Measurements from ENCODE around the gene LMBRD2.
"Not testable (repeated sequence)": the region's sequence is repeated elsewhere in the genome, so short reads cannot be mapped to it uniquely, and the experiment has no call there.

- not testable (repeated sequence) for TF ChIP-seq CTCF, POLR2A (IDR thresholded peaks at IDR 0.05)
These were observed 22.0 kb downstream of the LMBRD2 start for GRCh38 chr5:36129666-36130065.
